ENCODE data around the gene FRAS1. TPM values are rescaled to one million over a fixed set of nuclear protein-coding genes. Genes with fewer than 3 reads are reported as not detected.

Gene FRAS1
- total and polyA plus RNA-seq, 2 donors (not counting 3 experiments of a cell fraction or from before 2014, with no cell fraction given) = 1.4 to 3.6 TPM

DNA sequence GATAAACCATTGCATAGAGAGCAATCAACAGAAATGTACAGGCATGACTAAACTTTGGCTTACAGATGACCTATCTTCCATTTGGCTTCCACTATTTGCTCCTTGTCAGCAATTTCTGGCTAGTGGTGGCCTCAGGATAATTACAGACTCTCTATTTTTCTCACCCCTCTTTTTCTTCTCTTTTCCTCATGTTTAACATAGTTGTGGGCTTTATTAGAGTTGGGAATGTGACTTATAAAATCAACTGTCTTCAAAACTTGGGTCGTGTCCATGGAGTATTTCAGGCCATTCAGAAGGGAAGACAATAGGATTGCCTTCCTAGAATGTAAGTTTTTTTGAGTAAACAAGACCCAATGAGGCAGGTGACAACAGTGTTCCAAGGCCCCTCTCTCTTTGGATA lies 236.2 kb downstream of the FRAS1 start:
- no peak for FAIRE-seq
- no peak for DNase-seq (ENCODE audit: low read depth, low spot score)
- Histone ChIP-seq H3K4me1 (ENCODE audit: control insufficient read depth, extremely low read depth, insufficient read depth, low read length) (no peaks in the 10 kb centered on the region), H3K27ac (ENCODE audit: insufficient read depth, low read depth, low read length) (no peak overlapping the region), H3K4me2 (ENCODE audit: insufficient read depth, low read length) (no peak overlapping the region), H4K20me1 (replicated peaks; ENCODE audit: control insufficient read depth, extremely low read depth, insufficient read depth, low read length) (no peaks in the 10 kb centered on the region), H3K79me2 (ENCODE audit: control insufficient read depth, insufficient read depth, low read length) (no peaks in the 10 kb centered on the region), H3K9me3 (replicated peaks; ENCODE audit: control insufficient read depth, insufficient read depth, low read length) (no peaks in the 10 kb centered on the region), H2AFZ (ENCODE audit: low read depth, low read length) (no peak overlapping the region), H3K9me1 (replicated peaks; ENCODE audit: control insufficient read depth, extremely low read depth, insufficient read depth, low read length) (no peaks in the 10 kb centered on the region), H3K9ac (replicated peaks; ENCODE audit: extremely low read depth, insufficient read depth, low read length) (no peak overlapping the region), H3K27me3 (ENCODE audit: control insufficient read depth in 2 of 2, insufficient read depth in 2 of 2, low read length in 2 of 2) (no peaks in the 10 kb centered on the region), H3K4me3 (replicated peaks in 1 of 3; ENCODE audit: insufficient read depth in 1 of 3, low read depth in 1 of 3, low read length in 3 of 3) (no peak overlapping the region), H3K36me3 (ENCODE audit: control insufficient read depth in 2 of 2, extremely low read depth in 1 of 2, insufficient read depth in 2 of 2, low read length in 2 of 2) (no peaks in the 10 kb centered on the region)
- ChIA-PET CTCF (no interaction called here), POLR2A (no interaction called here)
- TF ChIP-seq CTCF (IDR thresholded peaks at IDR 0.05; ENCODE audit: extremely low read depth in 1 of 2, insufficient read depth in 1 of 2, low read depth in 1 of 2, low read length in 2 of 2) = no peak
- no peak for TF ChIP-seq POLR2A (IDR thresholded peaks at IDR 0.05; ENCODE audit: low read depth, low read length)
- no peak for TF ChIP-seq GATA2 (IDR thresholded peaks at IDR 0.05; ENCODE audit: insufficient read depth, insufficient read length, low read depth, low read length)
- TF ChIP-seq, protein P1, sequence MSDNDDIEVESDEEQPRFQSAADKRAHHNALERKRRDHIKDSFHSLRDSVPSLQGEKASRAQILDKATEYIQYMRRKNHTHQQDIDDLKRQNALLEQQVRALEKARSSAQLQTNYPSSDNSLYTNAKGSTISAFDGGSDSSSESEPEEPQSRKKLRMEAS (IDR thresholded peaks at IDR 0.05; ENCODE audit: insufficient read depth, insufficient read length) = no peak
- TF ChIP-seq JUN (IDR thresholded peaks at IDR 0.05; ENCODE audit: borderline replicate concordance, insufficient read depth, insufficient read length, low read depth) = no peak
- no TSS peak for BruUV-seq (replicated peaks)
- dilution Hi-C loops (cut with MboI; ENCODE audit: extremely low pct_ligation_motif_present, low sequenced_read_pairs) (no loop called here), intact Hi-C loops (cut with micrococcal nuclease) (no loop called here)

DNA sequence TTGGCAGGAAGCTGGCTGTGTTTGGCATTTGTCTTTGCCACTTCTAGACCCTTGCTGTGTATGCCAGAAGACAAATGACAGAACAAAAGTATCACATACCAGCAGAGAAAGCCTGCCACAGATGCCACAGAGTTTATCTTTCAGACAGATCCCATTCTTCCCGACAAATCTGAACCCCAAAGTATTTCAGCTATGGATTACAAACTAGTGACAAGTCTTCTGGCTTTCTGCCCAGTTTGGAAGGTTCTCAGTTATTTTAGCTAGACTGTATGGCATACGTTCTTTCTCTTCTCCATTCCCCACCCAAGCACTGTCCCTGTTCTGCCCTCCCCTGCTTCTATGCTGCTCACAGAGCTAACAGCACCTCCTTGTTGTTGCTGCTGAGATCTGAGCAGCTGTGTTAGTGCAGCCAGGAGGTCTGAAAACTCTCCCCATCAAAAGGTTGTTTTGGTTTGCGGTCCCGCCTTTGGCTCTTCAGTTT lies 236.7 kb downstream of the FRAS1 start:
- Histone ChIP-seq H3K9me3 (replicated peaks; ENCODE audit: control insufficient read depth, insufficient read depth, low read length) (no peaks in the 10 kb centered on the region), H3K9me1 (replicated peaks; ENCODE audit: control insufficient read depth, extremely low read depth, insufficient read depth, low read length) (no peaks in the 10 kb centered on the region), H3K27ac (ENCODE audit: insufficient read depth, low read depth, low read length) (no peak overlapping the region), H3K9ac (replicated peaks; ENCODE audit: extremely low read depth, insufficient read depth, low read length) (no peak overlapping the region), H3K79me2 (ENCODE audit: control insufficient read depth, insufficient read depth, low read length) (no peaks in the 10 kb centered on the region), H3K36me3 (ENCODE audit: control insufficient read depth in 2 of 2, extremely low read depth in 1 of 2, insufficient read depth in 2 of 2, low read length in 2 of 2) (no peaks in the 10 kb centered on the region), H3K27me3 (ENCODE audit: control insufficient read depth in 2 of 2, insufficient read depth in 2 of 2, low read length in 2 of 2) (no peaks in the 10 kb centered on the region), H3K4me1 (ENCODE audit: control insufficient read depth, extremely low read depth, insufficient read depth, low read length) (no peaks in the 10 kb centered on the region), H3K4me2 (ENCODE audit: insufficient read depth, low read length) (no peak overlapping the region), H4K20me1 (replicated peaks; ENCODE audit: control insufficient read depth, extremely low read depth, insufficient read depth, low read length) (no peaks in the 10 kb centered on the region), H2AFZ (ENCODE audit: low read depth, low read length) (no peak overlapping the region), H3K4me3 (replicated peaks in 1 of 3; ENCODE audit: insufficient read depth in 1 of 3, low read depth in 1 of 3, low read length in 3 of 3) (no peak overlapping the region)
- TF ChIP-seq POLR2AphosphoS5 (IDR thresholded peaks at IDR 0.05; ENCODE audit: insufficient read depth, low read depth, low read length) (no peak), JUN (IDR thresholded peaks at IDR 0.05; ENCODE audit: borderline replicate concordance, insufficient read depth, insufficient read length, low read depth) (no peak), GATA2 (IDR thresholded peaks at IDR 0.05; ENCODE audit: insufficient read depth, insufficient read length, low read depth, low read length) (no peak), CTCF (IDR thresholded peaks at IDR 0.05; ENCODE audit: extremely low read depth in 1 of 2, insufficient read depth in 1 of 2, low read depth in 1 of 2, low read length in 2 of 2) (no peak), MYC (IDR thresholded peaks at IDR 0.05; ENCODE audit: low read depth, low read length) (no peak), FOS (IDR thresholded peaks at IDR 0.05; ENCODE audit: borderline replicate concordance, insufficient read depth, low read length) (no peak), POLR2A (IDR thresholded peaks at IDR 0.05; ENCODE audit: low read depth, low read length) (no peak), EZH2 (IDR thresholded peaks at IDR 0.05; ENCODE audit: borderline replicate concordance, low read depth, low read length, severe bottlenecking) (no peak)
- TF ChIP-seq, protein P1 (IDR thresholded peaks at IDR 0.05; ENCODE audit: insufficient read depth, insufficient read length) = no peak
- no peak for FAIRE-seq
- dilution Hi-C loops (cut with MboI; ENCODE audit: extremely low pct_ligation_motif_present, low sequenced_read_pairs) = no loop called here
- no peak for DNase-seq (ENCODE audit: low read depth, low spot score)
- ChIA-PET CTCF (no interaction called here), POLR2A (no interaction called here)
- BruUV-seq (replicated peaks) = no TSS peak
- intact Hi-C loops (cut with micrococcal nuclease) = no loop called here

Measured in endothelial cell of umbilical vein (primary cell).